GM19397 (cell line): Measurements from ENCODE around the gene EGLN1.
A peak's percentile ranks its signal among the peaks of the same experiment; 100 is the strongest.

Source experiments
- ATAC-seq: cut with Tn5 transposase; IDR thresholded peaks from one replicate; pipeline ENCODE4 v1.9.1; 2021; ENCODE audit warnings: mild to moderate bottlenecking, moderate library complexity; ENCODE audit not compliant: unreplicated experiment

The EGLN1 gene

DNA sequence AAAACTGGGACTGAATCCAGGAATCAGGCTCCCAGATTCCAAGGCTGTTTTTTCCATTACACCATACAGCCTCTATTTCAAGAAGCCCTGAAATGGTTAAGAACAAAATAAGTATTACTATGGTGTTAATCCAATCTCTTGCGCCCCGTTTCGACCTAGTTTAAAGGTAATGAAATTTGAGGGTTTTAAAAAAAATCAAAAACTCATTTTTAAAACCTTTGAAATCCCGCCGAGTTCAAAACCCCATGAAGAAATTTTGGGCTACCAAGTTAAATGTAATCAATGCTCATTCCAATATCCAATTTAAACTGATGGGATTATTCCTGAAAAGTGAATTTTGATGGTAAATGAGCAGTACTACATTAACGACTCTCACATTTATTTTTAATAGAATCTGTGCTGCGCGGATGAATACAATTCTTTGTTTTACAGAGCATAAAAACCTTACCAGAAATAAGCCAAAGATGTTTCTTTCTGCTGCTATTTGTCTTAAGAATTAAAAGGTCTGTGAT is 767 bp upstream of the EGLN1 start:
- no peak for ATAC-seq

DNA sequence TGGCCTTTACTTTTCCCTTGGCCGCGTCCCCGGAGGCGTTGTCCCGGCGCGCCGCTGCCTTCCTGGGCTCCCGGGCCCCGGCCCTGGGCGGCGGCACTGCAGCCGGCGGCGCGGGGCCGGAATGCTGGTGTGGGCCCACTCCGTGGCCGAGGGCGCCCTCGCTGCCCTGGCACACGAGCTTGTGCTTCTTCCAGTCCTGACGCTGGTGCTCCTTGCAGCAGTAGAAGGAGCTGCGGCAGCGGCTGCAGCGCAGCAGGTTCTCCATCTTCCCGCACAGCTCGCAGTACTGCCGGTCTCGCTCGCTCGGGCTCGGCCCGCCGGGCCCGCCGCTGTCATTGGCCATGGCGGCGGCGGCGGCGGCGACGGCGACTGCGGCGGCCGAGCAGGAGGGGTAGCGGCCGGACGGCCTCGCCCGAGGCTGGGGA is 529 bp downstream of the EGLN1 start:
- ATAC-seq = peak; percentile 33

DNA sequence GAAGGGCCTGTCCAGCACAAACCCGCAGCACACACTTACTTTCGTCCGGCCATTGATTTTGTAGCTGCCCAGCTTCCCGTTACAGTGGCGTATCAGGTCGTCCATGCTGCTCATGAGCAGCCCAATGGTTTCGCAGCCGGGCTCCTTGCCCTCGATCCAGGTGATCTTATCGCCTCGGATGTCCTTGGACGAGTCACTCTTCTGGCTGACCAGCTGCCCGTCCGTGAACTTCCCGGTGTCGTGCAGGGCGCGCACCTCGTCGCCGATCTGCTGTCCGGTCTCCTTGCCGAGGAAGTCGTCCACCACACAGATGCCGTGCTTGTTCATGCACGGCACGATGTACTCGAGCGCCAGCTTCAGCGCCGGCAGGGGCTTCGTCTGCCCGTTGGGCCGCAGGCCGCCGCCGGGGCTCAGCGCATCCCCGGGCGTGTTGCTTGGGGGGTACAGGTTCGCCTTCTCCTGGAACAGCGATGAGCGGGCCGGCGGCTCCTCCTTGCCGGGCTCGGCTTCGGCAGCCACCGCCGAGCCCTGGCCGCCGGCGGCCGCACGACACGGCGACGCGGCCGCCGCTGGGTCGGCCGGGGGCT is 1.0 kb downstream of the EGLN1 start:
- peak; percentile 13 for ATAC-seq

DNA sequence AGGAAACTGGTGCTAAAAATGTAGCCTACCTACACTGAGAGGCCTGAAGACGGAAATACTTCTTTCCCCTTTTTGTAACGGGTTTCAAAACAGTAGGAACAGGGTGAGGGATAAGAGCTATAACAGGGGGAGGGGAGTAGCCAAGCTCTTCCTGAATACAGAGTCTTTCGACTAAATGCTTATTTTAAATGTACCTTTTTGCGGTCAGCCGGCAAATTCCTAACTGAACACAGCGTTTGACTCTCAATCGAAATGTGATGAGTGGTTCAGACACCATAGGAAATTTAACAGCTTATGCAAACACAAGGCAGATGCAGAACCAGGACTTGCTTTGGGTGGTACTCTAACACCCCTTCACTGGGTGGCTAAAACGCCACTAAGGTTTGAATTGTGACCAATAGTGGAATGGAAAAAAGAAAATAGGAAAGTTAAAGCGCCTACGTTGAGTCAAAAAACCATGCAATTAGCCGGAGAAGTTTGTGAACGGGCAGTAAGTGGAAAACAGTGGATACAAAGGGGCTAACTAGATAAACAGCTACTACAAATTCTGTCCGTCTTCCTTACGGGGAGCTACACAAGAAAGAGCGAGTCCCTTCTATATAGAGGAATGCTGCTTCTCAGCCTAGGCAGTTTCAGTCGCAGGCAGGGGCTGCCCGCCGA is 1.7 kb downstream of the EGLN1 start:
- ATAC-seq = no peak

DNA sequence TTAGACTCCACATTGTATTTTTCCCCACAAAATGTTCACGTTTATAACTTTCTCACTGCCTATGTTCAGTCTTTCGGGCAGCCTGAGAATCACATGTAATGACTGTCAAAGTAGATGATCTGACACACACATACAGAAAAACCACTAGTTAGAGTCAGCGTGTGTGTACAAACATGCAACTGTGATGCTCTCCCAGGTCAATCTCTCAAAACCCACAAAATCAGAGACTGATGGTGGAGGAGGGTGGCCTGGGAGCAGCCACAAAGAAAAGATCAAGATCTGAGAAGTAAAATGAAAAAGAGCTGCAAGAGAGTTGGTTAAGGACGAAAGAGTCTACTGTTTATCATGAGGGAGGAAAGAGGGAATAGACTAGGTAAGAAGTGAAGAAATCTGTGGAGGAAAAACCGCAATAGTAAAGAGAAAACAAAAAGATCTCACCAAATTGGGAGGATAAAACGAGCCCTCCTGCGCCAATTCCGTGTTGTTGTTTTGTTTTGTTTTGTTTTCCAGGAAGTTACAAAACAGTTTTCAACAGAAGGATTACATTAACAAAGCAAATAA is 2.3 kb downstream of the EGLN1 start:
- no peak for ATAC-seq

DNA sequence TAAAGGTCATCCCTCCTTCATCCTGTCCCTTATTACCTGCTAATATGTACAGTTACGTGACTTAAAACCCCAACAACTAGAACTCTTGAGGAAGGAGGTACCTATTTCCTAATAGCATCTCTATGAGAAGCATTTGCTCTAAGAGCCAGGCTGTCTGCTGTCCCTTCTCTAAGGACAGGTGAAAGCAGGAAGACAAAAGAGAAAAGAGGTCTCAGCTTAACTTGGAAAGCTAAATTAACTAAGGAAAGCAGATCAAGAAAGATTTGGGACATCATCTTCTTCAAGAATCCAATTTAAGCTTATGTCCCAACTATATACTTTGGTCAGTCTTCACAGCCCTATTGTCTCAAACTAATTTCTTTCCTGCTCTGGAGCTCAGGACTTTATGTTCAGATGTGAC is 2.9 kb downstream of the EGLN1 start:
- ATAC-seq = no peak

DNA sequence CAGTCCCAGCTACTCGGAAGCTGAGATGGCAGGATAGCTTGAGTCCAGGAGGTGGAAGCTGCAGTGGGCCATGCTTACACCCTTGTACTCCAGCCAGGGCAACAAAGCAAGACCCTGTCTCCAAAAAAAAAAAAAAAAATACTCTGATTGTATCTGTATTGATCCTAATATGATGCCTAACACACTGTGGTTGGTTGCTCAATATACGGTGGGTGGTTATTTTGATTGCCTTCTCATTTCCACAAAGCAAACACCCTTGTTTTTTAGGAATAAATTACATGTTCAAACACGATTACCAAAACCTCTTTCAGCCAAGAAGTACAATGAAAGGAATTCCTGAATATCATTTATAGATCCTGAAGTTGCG is 3.4 kb downstream of the EGLN1 start:
- ATAC-seq = no peak

DNA sequence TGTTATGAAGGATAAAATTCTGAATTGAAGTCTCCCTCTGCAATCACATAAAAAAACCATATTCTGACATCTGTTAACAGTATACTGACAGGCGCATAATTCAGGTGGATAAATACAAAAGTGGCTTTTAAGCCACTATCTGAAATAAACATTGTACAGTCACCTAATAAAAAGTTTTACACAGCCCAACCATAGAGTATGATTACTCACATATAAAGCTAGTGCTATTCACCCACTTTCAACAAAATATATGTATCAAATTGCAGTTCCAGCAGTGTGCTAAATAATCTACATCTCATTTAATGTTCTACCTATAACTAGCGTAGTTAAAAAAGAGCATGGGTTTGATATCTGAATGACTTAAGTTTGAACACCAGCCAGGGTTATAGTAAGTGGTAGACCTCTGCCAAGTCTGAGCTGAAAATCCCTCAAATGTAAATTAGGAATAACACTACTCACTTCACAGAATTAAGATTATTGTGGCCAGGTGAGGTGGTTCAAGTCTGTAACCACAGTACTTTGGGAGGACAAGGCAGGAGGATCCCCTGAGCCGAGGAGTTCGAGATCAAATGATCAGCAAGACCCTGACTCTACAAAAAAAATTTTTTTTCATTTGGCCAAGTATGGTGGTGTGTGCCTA is 3.9 kb downstream of the EGLN1 start:
- ATAC-seq = no peak

DNA sequence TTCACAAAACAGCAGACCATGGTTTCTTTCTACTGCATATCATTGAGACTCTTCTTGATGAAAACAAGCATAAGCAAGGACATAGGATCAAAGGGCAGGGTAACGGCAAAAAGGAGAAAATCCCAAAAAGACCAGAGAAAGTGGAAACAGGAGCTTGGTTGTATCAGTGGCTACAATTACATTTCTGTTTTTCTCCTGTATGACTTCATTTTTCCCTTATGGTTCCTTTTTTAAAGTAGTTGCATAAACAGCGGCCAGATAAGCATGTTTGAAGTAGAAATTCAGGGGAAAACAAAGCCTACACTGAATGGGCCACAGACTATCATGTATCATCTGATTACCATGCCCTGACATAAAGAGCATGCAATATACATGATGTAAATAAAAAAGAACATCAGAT is 4.6 kb downstream of the EGLN1 start:
- no peak for ATAC-seq

DNA sequence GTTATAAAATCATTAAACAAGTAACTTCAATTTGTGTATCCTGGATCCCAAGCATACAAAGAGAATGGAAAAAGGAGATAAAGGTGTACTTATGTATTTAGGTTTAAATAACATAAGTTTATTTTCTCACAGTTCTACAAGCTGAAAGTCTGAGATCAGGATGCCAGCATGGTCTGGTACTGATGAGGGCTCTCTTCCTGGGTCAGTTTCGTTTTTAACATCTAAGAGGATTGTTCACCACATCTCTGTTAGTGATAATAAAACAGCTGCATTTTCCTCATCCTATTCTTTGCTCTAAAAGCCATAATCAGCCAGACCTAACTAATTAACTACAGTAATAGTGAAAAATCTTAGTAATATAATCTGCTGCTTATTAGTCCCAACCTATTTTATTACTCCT is 5.2 kb downstream of the EGLN1 start:
- no peak for ATAC-seq

DNA sequence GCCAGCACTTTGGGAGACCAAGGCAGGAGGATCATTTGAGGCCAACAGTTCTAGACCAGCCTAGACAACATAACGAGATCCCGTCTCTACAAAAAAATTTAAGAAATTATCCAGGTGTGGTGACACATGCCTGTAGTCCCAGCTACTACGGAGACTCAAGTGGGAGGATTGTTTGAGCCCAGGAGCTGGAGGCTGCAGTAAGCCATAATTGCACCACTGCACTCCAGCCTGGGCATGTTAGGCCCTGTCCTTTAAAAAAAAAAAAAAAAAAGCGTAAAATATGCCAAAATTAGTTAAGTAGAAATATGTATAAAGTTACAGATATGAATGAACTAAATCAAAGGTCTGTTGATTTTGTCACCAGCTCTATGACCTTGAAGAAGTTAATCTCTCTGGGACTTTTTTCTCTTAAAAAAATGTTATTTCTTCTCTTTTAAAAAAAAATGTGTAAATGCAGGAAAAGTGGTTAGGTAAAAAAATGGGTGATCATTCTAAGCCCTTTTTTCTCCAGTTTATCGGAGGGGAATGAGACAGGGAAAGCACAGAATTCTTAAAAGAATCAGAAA is 7.0 kb downstream of the EGLN1 start:
- no peak for ATAC-seq

DNA sequence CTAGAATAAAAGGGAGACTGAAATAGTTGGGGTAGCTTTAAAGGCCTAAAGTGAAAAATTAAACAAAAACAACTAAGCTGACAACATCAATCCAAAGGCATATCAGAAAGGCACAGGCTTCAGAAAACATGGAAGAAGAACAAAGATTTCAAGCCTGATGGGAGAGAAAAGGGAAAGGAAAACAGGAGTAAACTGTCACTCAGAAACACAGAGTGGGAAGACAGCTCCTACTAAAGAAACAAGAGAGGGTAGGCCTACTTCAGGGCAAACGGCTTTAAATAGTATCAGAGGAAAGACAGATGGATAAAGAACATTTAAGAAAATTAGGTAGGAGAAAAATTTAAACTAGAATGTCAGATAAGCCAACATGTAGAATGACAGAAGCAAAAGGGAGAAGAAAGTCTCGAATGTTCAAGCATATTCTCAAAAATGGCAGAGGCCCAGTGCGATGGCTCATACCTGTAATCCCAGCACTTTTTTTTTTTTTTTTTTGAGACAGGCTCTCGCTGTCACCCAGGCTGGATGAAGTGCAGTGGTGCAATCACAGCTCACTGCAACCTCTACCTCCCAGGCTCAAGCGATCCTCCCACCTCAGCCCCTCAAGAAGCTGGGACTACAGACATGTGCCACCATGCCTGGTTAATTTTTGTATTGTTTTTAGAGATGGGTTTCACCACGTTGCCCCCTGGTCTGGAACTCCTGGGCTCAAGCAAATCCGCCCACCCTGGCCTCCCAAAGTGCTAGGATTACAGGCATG is 7.6 kb downstream of the EGLN1 start:
- ATAC-seq = no peak

DNA sequence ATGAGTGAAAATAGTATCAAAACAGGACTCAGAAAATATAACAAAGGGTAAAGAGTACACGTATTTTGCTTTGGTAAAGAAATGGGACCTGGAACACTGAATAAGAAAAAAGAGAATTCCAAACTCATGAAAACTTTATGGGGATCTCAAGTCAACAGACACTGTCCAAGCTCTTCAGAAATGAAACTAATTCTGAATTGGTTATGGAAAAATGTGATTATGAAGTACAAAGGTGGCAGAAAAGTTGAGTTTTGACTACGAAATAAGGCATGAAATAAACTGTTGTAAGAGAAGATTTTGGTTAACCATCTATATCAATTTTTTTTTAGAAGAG is 8.4 kb downstream of the EGLN1 start:
- no peak for ATAC-seq

DNA sequence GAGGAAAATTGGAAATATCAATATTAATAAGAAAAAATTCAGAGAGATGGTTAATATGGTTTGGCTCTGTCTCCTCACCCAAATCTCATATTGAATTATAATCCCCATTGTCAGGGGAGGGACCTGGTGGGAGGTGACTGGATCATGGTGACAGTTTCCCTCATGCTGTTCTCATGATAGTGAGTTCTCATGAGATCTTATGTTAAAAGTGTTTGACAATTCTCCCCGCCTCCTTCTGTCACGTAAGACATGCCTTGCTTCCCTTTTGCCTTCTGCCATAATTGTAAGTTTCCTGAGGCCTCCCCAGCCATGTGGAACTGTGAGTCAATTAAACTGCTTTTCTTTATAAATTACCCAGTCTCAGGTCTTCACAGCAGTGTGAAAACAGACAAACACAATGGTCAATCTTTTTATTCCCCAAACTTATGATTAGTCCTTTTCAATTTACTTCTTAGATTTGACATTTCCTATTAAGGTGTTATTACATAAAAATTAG is 11.0 kb downstream of the EGLN1 start:
- ATAC-seq = no peak

DNA sequence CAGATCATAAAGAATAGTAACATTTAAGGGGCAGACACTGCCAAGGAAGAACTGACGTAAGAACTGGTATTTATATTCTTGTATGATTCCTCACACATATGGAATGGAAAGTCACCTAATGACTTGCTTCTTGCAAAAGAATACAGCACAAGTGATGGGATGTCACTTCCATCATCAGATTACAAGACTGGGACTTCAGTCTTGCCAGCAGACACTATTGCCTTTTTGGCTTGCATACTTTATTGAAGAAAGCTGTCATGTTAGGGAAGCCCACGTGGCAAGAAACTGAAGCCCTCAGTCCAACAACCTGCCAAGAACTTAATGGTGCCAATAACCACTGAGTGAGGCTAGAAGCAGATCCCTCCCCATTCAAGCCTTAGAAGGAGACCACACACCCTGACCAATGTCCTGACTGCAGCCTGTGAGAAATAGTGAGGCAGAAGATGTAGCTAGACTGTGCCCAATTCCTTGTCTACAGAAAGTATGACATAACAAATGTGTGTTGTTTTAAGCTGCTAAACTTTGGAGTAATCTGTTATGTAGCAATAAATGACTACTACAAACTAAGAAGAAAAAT is 12.0 kb downstream of the EGLN1 start:
- no peak for ATAC-seq

DNA sequence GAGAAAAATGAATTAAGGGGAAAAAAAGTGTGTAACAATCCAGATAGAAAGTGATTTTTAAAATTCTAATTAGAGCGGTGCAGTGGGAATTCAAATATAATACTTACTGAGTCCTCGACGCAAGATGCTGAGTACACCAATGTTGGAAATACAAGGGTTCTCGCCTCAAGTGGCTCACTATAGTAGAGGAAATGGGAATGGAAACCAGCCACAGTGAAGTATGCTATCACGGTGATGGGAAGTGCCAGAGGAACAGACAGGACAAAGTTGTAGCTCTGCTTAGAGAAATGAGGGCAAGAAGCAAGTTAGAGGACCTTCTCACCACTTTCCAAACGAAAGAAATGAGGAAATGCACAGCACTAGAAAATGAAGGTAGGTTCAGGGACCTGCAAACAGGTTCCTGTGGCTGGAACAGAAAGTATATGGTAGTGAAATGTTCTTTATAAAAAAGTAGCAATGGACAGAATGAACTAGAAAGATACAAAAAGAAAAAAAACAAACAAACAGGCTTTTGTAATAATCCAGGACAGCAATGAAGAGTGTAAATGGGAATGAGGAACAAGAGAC is 13.5 kb downstream of the EGLN1 start:
- ATAC-seq = no peak

DNA sequence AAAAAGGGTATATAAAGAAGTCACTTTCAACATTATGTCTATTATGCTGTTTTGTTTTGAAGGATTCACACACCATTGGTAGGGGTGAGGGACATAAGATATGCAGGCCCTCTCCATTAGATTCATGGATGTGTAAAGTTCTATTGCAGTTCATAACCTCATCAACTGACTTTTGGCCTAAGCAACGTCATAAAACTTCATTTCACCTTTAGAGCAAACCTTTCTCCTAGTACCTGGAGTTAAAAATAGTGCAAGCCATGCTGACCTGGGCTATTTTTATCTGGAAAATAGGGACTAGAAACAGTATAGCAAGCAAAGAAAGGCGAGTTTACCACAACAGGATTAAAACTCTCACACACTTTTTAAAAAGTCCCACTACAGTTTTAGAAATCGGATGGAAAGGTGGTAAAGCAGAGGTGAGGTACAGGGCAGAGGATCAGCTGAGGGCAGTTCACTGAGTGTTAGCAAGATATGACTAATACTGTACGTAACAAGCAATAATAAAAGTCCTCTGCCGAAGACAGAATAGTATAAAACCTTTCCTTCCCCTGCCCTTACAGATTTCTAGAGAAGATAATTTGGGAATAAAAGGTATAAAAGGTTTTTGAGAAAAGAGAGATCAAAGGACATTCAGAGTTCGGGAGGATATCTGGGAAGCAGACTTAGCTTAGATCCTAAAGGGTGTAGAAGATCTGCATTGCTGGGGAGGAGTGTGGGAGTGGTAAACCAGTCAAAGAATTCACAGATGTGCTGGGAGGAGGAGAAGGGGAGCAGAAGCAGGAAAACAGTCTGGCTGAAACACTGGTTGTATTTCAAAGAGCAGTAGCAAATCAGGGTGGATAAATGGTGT is 14.3 kb downstream of the EGLN1 start:
- no peak for ATAC-seq

DNA sequence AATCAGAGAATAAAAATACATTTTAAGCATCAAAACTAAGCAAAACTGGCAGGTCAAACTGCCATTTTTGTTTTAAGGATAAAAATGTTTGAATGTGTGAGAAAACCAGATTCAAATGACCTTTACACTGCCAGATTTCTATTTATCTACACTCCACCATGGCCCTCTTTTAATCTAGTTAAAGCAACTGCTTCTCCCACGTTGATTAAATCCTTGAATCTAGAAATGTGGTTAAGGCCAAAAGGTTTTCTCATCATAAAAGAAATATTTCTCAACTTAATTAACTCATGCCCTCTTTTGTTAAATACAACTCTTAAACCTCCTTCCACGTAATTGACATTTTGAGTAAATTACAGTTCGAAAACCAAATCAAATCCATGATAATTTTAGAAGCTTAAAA is 15.0 kb downstream of the EGLN1 start:
- ATAC-seq = no peak

DNA sequence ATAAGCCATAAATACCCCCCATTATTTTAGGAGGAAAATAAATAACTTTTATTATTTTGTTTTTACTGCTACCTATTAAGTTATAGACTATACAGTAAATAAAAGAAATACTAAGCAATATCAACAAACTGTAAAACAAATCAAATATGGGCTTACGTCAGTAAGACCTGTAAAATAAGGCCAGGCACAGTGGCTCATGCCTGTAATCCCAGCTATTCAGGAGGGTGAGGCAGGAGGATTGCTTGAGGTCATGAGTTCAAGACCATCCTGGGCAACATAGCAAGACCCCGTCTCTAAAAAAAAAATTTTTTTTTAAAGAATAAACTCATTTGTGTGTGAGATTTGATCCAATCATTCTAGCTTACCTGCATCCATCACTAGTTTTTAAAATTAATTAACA is 17.8 kb downstream of the EGLN1 start:
- ATAC-seq = no peak
